Activated CD4-positive, CD25-positive, alpha-beta regulatory T cell treated with anti-CD3 and anti-CD28 coated beads, Interleukin-2, amount 50 U/mL, for 72 hours (primary cell): ENCODE measurements around the gene RRAGB.
"Not testable (repeated sequence)": the region's sequence is repeated elsewhere in the genome, so short reads cannot be mapped to it uniquely, and the experiment has no call there.

Experiments
- DNase-seq: peaks from one replicate; pipeline ENCODE4 v3.0.0; 2021

The RRAGB gene

DNA sequence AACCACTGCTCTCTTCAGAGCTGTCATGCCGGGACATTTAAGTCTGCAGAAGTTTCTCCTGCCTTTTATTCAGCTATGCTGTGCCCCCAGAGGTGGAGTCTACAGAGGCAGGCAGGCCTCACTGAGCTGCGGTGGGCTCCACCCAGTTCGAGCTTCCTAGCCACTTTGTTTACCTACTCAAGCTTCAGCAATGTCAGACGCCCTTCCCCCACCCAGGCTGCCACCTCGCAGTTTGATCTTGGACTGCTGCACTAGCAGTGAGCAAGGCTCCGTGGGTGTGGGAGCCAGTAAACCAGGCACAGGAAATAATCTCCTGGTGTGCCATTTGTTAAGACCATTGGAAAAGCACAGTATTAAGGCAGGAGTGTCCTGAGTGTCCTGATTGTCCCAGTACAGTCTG, 56.9 kb downstream of the RRAGB start:
- not testable (repeated sequence) for DNase-seq

DNA sequence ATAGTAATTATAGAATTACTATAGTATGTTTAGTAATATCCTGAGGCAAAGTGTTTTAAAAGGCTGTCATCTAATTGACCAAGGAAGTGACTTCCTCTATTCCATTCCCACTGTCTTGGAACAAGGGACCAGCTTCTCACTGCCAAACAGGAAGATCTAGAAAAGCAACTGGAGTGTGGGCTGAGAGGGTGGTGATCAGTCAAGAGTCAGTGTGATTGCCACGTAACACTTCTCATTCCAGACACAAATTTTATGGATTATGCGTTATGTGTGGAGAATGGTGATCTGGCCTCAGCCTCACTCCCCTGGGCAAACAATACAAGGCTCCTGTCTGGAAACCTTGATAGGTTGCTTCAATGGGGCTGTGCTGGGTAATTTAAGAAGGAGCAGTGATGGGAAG, 60.0 kb downstream of the RRAGB start:
- DNase-seq, result no peak

DNA sequence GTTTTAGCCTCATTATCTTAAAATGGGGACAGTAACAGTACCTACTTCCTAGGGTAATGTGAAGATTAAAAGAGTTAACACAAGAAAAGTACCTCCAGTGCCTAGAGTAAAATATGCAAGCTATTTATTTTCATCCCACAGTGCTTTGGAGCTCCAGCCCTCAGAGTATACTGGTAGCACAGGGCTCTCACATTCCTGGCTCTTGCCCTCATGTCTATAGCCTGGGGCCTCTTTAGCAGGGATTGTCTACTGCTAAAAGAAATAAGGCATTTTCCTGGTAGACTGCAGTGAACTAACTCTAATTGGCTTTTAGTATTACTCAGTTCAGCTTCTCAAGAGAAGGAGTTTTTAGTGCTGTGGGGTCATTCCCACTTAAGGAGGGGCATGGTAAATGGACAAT, 60.8 kb downstream of the RRAGB start:
- no peak for DNase-seq

DNA sequence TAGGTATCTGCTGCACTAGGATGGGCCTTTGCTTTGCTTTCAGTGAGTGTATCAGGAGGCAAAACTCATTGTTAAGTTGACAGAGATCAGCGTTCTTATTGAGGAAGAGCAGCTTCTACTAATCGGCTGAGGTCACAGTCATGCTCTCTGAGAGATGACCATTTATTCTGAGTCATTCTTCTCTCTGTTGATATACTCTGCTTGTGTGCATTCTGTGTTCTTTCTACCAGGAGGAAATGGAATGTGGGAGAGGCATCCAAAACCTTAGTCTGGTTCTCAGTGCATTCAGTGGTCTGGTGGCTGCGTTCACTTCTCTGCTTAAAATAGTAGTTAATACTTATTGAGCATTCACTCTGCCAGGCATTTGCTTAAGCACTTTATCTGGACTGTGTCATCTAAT, 66.2 kb downstream of the RRAGB start:
- DNase-seq, result no peak

DNA sequence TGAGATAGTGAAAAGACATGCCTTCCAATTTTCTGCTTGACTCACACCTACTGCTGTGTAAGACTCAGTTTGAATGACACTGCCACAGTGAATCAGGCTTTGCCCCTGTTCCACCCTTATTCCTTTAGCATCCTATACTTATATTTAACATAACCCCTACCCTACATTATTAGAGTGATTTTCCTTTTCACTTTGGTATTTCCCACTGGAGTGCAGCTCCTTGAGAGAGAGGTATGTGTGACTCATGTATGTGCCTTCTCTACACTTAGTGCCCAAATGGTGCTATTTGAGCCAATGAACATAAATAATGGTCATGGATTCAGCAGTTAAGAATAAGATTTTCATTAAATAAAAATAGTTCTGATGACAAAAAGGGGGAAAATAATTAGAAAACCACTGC, 69.5 kb downstream of the RRAGB start:
- no peak for DNase-seq

DNA sequence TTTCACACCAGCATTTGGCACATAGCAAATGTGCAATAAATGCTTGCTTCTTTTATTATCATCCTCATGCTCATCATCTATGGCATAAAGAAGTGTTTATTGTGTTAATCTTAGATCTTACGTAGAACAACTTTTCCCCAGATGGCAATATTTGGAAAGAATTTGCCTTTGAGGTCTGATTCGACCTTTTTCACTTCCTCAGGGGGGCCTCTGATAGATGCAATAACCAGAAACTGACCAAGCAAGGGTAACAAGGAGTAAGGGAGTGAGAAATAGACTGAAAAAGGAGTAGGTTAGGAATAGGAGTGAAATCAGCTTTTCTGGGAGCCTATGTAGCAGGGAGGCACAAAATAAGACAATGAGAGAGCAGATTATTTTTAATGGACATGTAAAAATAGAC, 70.2 kb downstream of the RRAGB start:
- DNase-seq, result no peak

- no peak for DNase-seq
Observed at GRCh38 chrX:55794405-55794804, 76.9 kb downstream of the RRAGB start.

DNA sequence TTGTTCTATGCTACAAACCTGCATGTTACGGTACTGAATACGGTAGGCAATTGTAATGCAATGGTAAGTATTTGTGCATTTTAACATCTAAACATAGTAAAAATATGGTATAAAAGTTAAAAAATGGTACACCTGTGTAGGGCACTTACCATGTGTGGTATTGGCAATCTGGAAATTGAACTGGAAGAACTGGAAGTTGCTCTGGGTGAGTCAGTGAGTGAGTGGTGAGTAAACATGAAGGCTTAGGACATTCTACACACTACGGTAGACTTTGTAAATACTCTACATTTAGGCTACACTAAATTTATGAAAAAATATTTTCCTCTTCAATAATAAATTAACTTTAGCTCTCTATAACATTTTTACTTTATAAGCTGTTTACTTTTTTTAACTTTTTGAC, 78.9 kb downstream of the RRAGB start:
- no peak for DNase-seq

GRCh38 chrX:55801811-55802210, 84.3 kb downstream of the RRAGB start:
- DNase-seq, result no peak
